GM10847 (cell line): Measurements from ENCODE around the gene UBAP1.

Source experiments
- POLR2A ChIP-seq: IDR thresholded peaks from 2 replicates; pipeline ENCODE4 v1.6.1; 2011; ENCODE audit not compliant: insufficient read length; ENCODE audit errors: extremely low read depth

Gene UBAP1

GRCh38 chr9:34170237-34170991 is 8.4 kb upstream of the UBAP1 start:
- no peak for TF ChIP-seq POLR2A

- no peak for TF ChIP-seq POLR2A
Measured at GRCh38 chr9:34171753-34172535, 6.9 kb upstream of the UBAP1 start.

GRCh38 chr9:34176089-34176488 is 2.8 kb upstream of the UBAP1 start:
- no peak for TF ChIP-seq POLR2A

GRCh38 chr9:34177593-34178435 is 1.0 kb upstream of the UBAP1 start:
- TF ChIP-seq POLR2A, result no peak

- TF ChIP-seq POLR2A, result no peak
Measured at GRCh38 chr9:34179213-34180136, 632 bp downstream of the UBAP1 start.

GRCh38 chr9:34185778-34186551 is 7.1 kb downstream of the UBAP1 start:
- no peak for TF ChIP-seq POLR2A

- no peak for TF ChIP-seq POLR2A
Measured at GRCh38 chr9:34187891-34188240, 9.0 kb downstream of the UBAP1 start.

GRCh38 chr9:34190996-34191892 is 12.4 kb downstream of the UBAP1 start:
- no peak for TF ChIP-seq POLR2A

GRCh38 chr9:34195143-34195542 is 16.3 kb downstream of the UBAP1 start:
- no peak for TF ChIP-seq POLR2A

GRCh38 chr9:34197756-34198711 is 19.2 kb downstream of the UBAP1 start:
- TF ChIP-seq POLR2A, result no peak

- TF ChIP-seq POLR2A, result no peak
Measured at GRCh38 chr9:34200092-34200491, 21.2 kb downstream of the UBAP1 start.
